Endothelial cell of umbilical vein (primary cell): ENCODE results near the gene MKNK1. TPM values are rescaled to one million over a fixed set of nuclear protein-coding genes. Genes with fewer than 3 reads are reported as not detected.

Experiments
- BruUV-seq: library from RNA; stranded (reverse); fragments of 400-500 nt; replicated peaks from 2 replicates; lab custom pipeline; 2021; lab: Mats Ljungman, UMichigan
- CTCF ChIA-PET: fragments of 300-600, 350-600 bp; sonication (Branson Sonifier 250); formaldehyde crosslinking; loops from one replicate; lab custom pipeline; 2021; ENCODE audit warnings: antibody characterized with exemption, inconsistent platforms; lab: Charles Lee
- POLR2A ChIA-PET: fragments of 300-600, 350-600 bp; sonication (Branson Sonifier 250); formaldehyde crosslinking; loops from one replicate; lab custom pipeline; 2021; ENCODE audit warnings: antibody characterized with exemption, inconsistent platforms; lab: Charles Lee
- DNase-seq: peaks from one replicate; pipeline ENCODE4 v3.0.0-alpha.2; 2011; ENCODE audit warnings: low read depth, low spot score
- FAIRE-seq: peaks from 2 replicates; lab custom pipeline; 2011; peaks lifted over from hg19 to GRCh38; lab: Jason Lieb, UNC
- H2AFZ ChIP-seq: 2 replicates; pipeline ENCODE4 v1.6.0; 2012; ENCODE audit warnings: low read depth, low read length, control low read depth, inconsistent platforms
- H3K27ac ChIP-seq: 2 replicates; pipeline ENCODE4 v1.5.1; 2011; ENCODE audit warnings: low read depth, mild to moderate bottlenecking, control low read depth, low read length, moderate library complexity; ENCODE audit not compliant: insufficient read depth
- H3K27me3 ChIP-seq, 2 experiments: 2 replicates each; pipeline versions ENCODE4 v1.6.0 to v1.6.1; 2011; ENCODE audit warnings: low read length in 2 of 2, mixed read lengths in 1 of 2; ENCODE audit not compliant: control insufficient read depth in 2 of 2, insufficient read depth in 2 of 2
- H3K36me3 ChIP-seq, 2 experiments: 2 replicates in 1 of 2; 3 replicates in 1 of 2; pipeline ENCODE4 v1.5.1; 2011; ENCODE audit warnings: low read length in 2 of 2, mild to moderate bottlenecking in 1 of 2, moderate library complexity in 1 of 2; ENCODE audit not compliant: control insufficient read depth in 2 of 2, insufficient read depth in 2 of 2; ENCODE audit errors: extremely low read depth in 1 of 2
- H3K4me1 ChIP-seq: 3 replicates; pipeline ENCODE4 v1.5.1; 2011; ENCODE audit warnings: mild to moderate bottlenecking, low read length; ENCODE audit not compliant: control insufficient read depth, insufficient read depth; ENCODE audit errors: extremely low read depth
- H3K4me2 ChIP-seq: 2 replicates; pipeline ENCODE4 v1.6.1; 2011; ENCODE audit warnings: low read length, control low read depth, mixed read lengths; ENCODE audit not compliant: insufficient read depth
- H3K4me3 ChIP-seq, 3 experiments: fragments of 200-600 bp in 1 of 3; sonication (generic), shearing (Covaris generic) in 1 of 3; replicated peaks in 1 of 3; 2 replicates each; pipeline ENCODE4 v1.5.1; 2011 to 2016; ENCODE audit warnings: control low read depth in 3 of 3, low read length in 3 of 3, mild to moderate bottlenecking in 2 of 3, inconsistent platforms in 1 of 3, low read depth in 1 of 3, moderate library complexity in 1 of 3; ENCODE audit not compliant: insufficient read depth in 1 of 3
- H3K79me2 ChIP-seq: 2 replicates; pipeline ENCODE4 v1.6.0; 2012; ENCODE audit warnings: low read length, inconsistent platforms; ENCODE audit not compliant: control insufficient read depth, insufficient read depth
- H3K9ac ChIP-seq: replicated peaks from 2 replicates; pipeline ENCODE3; 2011; ENCODE audit warnings: low read length, control low read depth; ENCODE audit not compliant: insufficient read depth; ENCODE audit errors: extremely low read depth
- H3K9me1 ChIP-seq: replicated peaks from 3 replicates; pipeline ENCODE4 v1.6.0; 2011; ENCODE audit warnings: mild to moderate bottlenecking, low read length; ENCODE audit not compliant: control insufficient read depth, insufficient read depth; ENCODE audit errors: extremely low read depth
- H3K9me3 ChIP-seq: replicated peaks from 2 replicates; pipeline ENCODE4 v1.5.1; 2012; ENCODE audit warnings: low read length, inconsistent platforms; ENCODE audit not compliant: control insufficient read depth, insufficient read depth
- H4K20me1 ChIP-seq: replicated peaks from 2 replicates; pipeline ENCODE3; 2011; ENCODE audit warnings: mild to moderate bottlenecking, low read length; ENCODE audit not compliant: control insufficient read depth, insufficient read depth; ENCODE audit errors: extremely low read depth
- EZH2 ChIP-seq: IDR thresholded peaks from 2 replicates; pipeline ENCODE4 v1.6.1; 2012; ENCODE audit warnings: borderline replicate concordance, low read depth, mild to moderate bottlenecking, moderate library complexity, low read length, inconsistent platforms; ENCODE audit not compliant: severe bottlenecking
- FOS ChIP-seq: IDR thresholded peaks from 2 replicates; pipeline ENCODE4 v1.6.1; 2011; ENCODE audit warnings: mild to moderate bottlenecking, low read length, moderate library complexity, borderline replicate concordance; ENCODE audit not compliant: insufficient read depth
- GATA2 ChIP-seq: IDR thresholded peaks from 2 replicates; pipeline ENCODE4 v1.7.0; 2011; ENCODE audit warnings: low read depth, mild to moderate bottlenecking, moderate library complexity, mixed read lengths, low read length; ENCODE audit not compliant: insufficient read length, insufficient read depth
- JUN ChIP-seq: IDR thresholded peaks from 2 replicates; pipeline ENCODE4 v1.6.1; 2011; ENCODE audit warnings: borderline replicate concordance, low read depth; ENCODE audit not compliant: insufficient read length, insufficient read depth
- MYC ChIP-seq: IDR thresholded peaks from one replicate; pipeline ENCODE4 v1.6.1; 2011; ENCODE audit warnings: mild to moderate bottlenecking, low read depth, low read length
- POLR2A ChIP-seq: IDR thresholded peaks from 2 replicates; pipeline ENCODE4 v1.6.1; 2012; ENCODE audit warnings: low read depth, mild to moderate bottlenecking, control low read depth, low read length
- POLR2AphosphoS5 ChIP-seq: IDR thresholded peaks from 2 replicates; pipeline ENCODE4 v1.6.1; 2012; ENCODE audit warnings: low read depth, mild to moderate bottlenecking, control low read depth, low read length, moderate library complexity; ENCODE audit not compliant: insufficient read depth
- dilution Hi-C: fragments of 300-500 bp; cut with MboI; formaldehyde crosslinking; loops from one replicate; pipeline ENCODE4 v1.15.0; 2019; ENCODE audit warnings: low sequenced_read_pairs; ENCODE audit not compliant: extremely low pct_ligation_motif_present
- intact Hi-C: fragments of 100-400 bp; cut with micrococcal nuclease; formaldehyde crosslinking; loops from one replicate; pipeline ENCODE4 v1.10.0; 2022
- polyA plus RNA-seq, 4 experiments: library from polyadenylated mRNA; depleted of rRNA in 3 of 4; stranded (reverse) in 3 of 4; unstranded in 1 of 4; fragments of >200 nt; gene quantifications; 2 replicates each; pipeline versions ENCODE4 v1.2.1 to v1.2.3, GENCODE V29; 2011 to 2012; ENCODE audit warnings: missing spikeins in 1 of 4
- total RNA-seq: library from RNA; stranded (reverse); gene quantifications from 2 replicates; pipeline ENCODE4 v1.2.3, GENCODE V29; 2021
- TF ChIP-seq, protein P1 (sequence below), 2 donors: IDR thresholded peaks; 1 replicate in 1 of 2; 2 replicates in 1 of 2; pipeline ENCODE4 v1.5.1; 2011; ENCODE audit warnings: low read length in 2 of 2, mild to moderate bottlenecking in 2 of 2, moderate library complexity in 2 of 2, control low read depth in 1 of 2, inconsistent platforms in 1 of 2, low read depth in 1 of 2; ENCODE audit not compliant: insufficient read depth in 1 of 2; ENCODE audit errors: extremely low read depth in 1 of 2
- TF ChIP-seq, protein P2 (sequence below): IDR thresholded peaks from 2 replicates; pipeline ENCODE4 v1.6.1; 2011; ENCODE audit not compliant: insufficient read depth, insufficient read length

Gene MKNK1
- total and polyA plus RNA-seq, 2 donors (not counting 3 experiments of a cell fraction or from before 2014, with no cell fraction given), result 32.9 to 42.6 TPM

DNA sequence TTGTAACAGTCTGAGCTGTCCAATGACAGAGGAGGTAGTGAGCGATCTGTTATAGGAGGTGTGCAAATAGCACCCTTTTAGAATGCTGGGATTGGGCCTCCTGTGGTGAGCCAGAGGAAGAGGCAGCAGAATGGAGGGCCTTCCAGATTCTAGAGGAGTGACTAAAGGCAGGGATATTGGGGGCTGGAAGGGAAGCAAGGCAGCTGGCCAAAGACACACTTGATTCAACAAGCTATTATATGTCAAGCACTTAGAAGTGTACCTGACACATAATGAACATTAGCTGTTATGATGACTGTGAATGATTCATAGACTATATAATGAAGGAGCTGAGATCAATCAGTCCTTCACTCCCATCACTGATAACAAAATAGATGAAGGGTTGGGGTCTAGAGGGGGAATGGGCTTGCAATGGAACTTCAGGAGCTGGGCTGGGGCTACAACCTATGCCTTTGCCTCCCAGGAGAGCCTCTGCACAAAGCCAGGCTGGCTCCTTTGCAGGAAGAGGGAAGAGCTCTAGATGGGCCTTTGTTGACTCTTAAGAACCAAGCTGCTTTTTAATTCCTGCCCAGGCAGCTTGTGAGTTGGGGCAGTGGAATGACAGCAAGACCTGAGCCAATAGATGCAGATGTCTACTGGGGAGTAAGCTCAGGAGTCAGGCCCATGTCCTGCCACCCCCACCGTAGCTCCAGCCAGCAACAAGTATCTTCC, 2.3 kb upstream of the MKNK1 start:
- Histone ChIP-seq H3K27ac (no peak overlapping the region), H3K36me3 (peaks cover 0 to 11% of the 10 kb centered on the region in 2 experiments), H3K9ac (no peak overlapping the region), H3K9me3 (no peaks in the 10 kb centered on the region), H4K20me1 (no peaks in the 10 kb centered on the region), H3K79me2 (no peaks in the 10 kb centered on the region), H2AFZ (no peak overlapping the region), H3K4me1 (peaks cover 13% of the 10 kb centered on the region), H3K27me3 (no peaks in the 10 kb centered on the region), H3K9me1 (no peaks in the 10 kb centered on the region), H3K4me2 (no peak overlapping the region), H3K4me3 (no peak overlapping the region)
- ChIA-PET CTCF (interaction anchor here (1.1 to 1.2 kb wide), 2 partner anchors 8 to 10 kb away, joined by 4 read pairs; partner anchors contain the start of gene MOB3C), POLR2A (interaction anchor here (1.4 kb wide), 1 partner anchor 10 kb away, joined by 4 read pairs; the partner anchor contains the start of gene MOB3C)
- no peak for DNase-seq
- intact Hi-C loops (no loop called here), dilution Hi-C loops (no loop called here)
- FAIRE-seq, result no peak
- TF ChIP-seq FOS (no peak), POLR2A (no peak), POLR2AphosphoS5 (no peak), JUN (no peak), EZH2 (no peak), MYC (no peak), GATA2 (no peak)
- TF ChIP-seq, protein P1, sequence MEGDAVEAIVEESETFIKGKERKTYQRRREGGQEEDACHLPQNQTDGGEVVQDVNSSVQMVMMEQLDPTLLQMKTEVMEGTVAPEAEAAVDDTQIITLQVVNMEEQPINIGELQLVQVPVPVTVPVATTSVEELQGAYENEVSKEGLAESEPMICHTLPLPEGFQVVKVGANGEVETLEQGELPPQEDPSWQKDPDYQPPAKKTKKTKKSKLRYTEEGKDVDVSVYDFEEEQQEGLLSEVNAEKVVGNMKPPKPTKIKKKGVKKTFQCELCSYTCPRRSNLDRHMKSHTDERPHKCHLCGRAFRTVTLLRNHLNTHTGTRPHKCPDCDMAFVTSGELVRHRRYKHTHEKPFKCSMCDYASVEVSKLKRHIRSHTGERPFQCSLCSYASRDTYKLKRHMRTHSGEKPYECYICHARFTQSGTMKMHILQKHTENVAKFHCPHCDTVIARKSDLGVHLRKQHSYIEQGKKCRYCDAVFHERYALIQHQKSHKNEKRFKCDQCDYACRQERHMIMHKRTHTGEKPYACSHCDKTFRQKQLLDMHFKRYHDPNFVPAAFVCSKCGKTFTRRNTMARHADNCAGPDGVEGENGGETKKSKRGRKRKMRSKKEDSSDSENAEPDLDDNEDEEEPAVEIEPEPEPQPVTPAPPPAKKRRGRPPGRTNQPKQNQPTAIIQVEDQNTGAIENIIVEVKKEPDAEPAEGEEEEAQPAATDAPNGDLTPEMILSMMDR (IDR thresholded peaks at IDR 0.05; ENCODE audit: extremely low read depth in 1 of 2, insufficient read depth in 1 of 2, low read depth in 1 of 2, low read length in 2 of 2), result no peak
- TF ChIP-seq, protein P2, sequence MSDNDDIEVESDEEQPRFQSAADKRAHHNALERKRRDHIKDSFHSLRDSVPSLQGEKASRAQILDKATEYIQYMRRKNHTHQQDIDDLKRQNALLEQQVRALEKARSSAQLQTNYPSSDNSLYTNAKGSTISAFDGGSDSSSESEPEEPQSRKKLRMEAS, result no peak
- BruUV-seq, result no TSS peak
